ENCODE data around the gene PALD1. TPM values are rescaled to one million over a fixed set of nuclear protein-coding genes. Genes with fewer than 3 reads are reported as not detected.
A peak's percentile ranks its signal among the peaks of the same experiment; 100 is the strongest.

PALD1 gene
- total RNA-seq, 4 donors from 2014 or later = 1.4 to 5.2 (median 4.0) TPM

DNA sequence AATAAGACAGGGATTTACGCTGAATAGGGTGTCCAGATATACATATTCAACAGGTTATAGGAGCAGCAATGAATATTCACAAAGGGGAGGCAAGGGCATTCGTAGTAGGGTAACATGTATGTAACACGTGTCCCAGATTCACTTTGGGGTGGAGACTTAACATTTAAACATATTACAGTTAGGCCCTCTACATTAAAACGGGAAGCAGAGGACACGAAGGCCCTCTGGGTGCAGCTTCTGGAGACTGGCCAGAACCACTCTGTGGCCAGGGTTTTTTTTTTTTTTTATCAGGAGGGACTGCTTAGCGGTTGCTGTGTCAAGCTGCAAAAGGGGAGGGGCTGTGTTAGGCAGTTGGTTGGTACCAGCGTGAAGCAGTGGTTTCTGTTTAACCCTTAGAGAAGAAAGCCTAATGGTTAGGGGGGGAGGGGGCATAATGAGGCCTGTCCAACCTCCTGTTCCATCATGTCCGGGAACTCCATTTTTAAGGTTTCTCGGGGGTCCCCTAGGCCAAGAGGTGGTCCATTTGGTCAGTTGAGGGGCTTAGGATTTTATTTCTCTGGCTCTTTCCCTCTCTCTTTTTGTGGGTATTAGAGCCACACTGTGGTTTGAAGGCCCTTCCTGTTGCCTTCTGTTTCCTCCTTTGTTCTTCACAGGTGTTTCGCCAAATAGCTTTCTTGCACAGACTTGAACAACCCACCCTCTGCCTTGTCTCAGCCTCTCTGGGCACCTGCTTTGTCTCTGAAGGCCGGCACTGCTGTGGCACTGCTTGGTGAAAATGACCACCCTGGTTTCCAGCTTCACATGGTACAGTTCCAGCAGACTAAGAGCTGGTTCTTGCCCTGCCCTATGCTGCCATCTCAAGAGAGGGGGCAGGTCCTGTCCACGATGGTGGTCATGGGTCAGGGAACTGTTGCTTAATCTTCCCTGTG is 97.6 kb downstream of the PALD1 start:
- peak; percentile 66 for DNase-seq
- intact Hi-C loops (cut with DNase I; ENCODE audit: low total_unique reads) = no loop called here
- no peak overlapping the region for H3K4me3 ChIP-seq
- no peaks in the 10 kb centered on the region for H3K36me3 ChIP-seq
- no peak for TF ChIP-seq CTCF (IDR thresholded peaks at IDR 0.05)
- no peak for TF ChIP-seq EP300 (IDR thresholded peaks at IDR 0.05; ENCODE audit: low read depth)
- TF ChIP-seq POLR2AphosphoS5 (IDR thresholded peaks at IDR 0.05) = no peak
- no peak for TF ChIP-seq POLR2A (IDR thresholded peaks at IDR 0.05)
- H3K4me1 ChIP-seq = peaks cover 11 to 20% (median 14%) of the 10 kb centered on the region in 4 donors
- H3K27me3 ChIP-seq = no peaks in the 10 kb centered on the region
- no peaks in the 10 kb centered on the region for H3K9me3 ChIP-seq
- peak overlapping the region in 3 of 4 donors; percentile 23 to 58 (median 40) for H3K27ac ChIP-seq
- in situ Hi-C loops (cut with MboI; ENCODE audit: low pct_ligation_motif_present in 1 of 4, low pct_unique_long_range_greater_than_20kb in 1 of 4, low sequenced_read_pairs in 3 of 4) = no loop called here
- WGBS, 2 donors (ENCODE audit: low coverage in 1 of 2) = 28 to 33% methylated on average over 5 to 12 of the region's 12 CpGs

- H3K27ac ChIP-seq = peak overlapping the region in 3 of 4 donors; percentile 23 to 58 (median 40)
- no peak for DNase-seq
- H3K4me1 ChIP-seq = peaks cover 11 to 20% (median 14%) of the 10 kb centered on the region in 4 donors
- intact Hi-C loops (cut with DNase I; ENCODE audit: low total_unique reads) = no loop called here
- no peak overlapping the region for H3K4me3 ChIP-seq
- in situ Hi-C loops (cut with MboI; ENCODE audit: low pct_ligation_motif_present in 1 of 4, low pct_unique_long_range_greater_than_20kb in 1 of 4, low sequenced_read_pairs in 3 of 4) = no loop called here
- TF ChIP-seq POLR2A (IDR thresholded peaks at IDR 0.05) = no peak
- no peak for TF ChIP-seq EP300 (IDR thresholded peaks at IDR 0.05; ENCODE audit: low read depth)
- TF ChIP-seq CTCF (IDR thresholded peaks at IDR 0.05) = no peak
- TF ChIP-seq POLR2AphosphoS5 (IDR thresholded peaks at IDR 0.05) = no peak
- no peaks in the 10 kb centered on the region for H3K9me3 ChIP-seq
- 60 to 79% methylated on average over 2 of the region's 2 CpGs for WGBS, 2 donors (ENCODE audit: low coverage in 1 of 2)
- no peaks in the 10 kb centered on the region for H3K36me3 ChIP-seq
- no peaks in the 10 kb centered on the region for H3K27me3 ChIP-seq
Observed at GRCh38 chr10:70576803-70577517, 98.4 kb downstream of the PALD1 start.

DNA sequence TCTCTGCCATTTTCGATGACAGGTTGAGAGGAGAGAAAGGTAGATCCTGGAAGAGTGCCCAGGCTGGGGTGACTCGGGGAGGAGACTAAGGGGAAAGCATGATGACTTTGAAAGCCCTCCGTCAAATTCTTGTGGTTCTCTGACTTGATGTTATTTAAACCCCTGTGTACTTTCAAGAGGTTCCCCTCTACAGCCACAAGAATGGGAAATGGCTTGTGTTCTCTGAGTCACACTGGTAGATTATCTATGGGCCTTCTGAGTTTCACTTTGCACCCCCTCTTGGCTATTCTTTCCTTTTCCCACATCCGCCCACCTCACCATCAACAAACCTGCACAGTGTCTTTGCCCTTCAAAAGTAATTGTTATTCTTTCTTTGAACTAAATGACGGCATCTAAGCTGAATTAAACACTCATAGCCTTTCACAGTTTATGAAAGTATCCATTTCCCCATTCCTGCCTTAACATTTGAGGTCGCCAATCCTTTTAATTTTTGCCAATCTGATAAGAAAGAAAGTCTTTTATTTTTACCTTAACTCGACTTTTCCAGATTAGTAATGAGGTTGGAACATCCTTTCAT is 99.9 kb downstream of the PALD1 start:
- Histone ChIP-seq H3K4me3 (no peak overlapping the region), H3K36me3 (no peaks in the 10 kb centered on the region), H3K9me3 (no peaks in the 10 kb centered on the region), H3K27me3 (no peaks in the 10 kb centered on the region), H3K27ac (peak overlapping the region in 1 of 4 donors; percentile 10), H3K4me1 (peaks cover 11 to 20% (median 14%) of the 10 kb centered on the region in 4 donors)
- in situ Hi-C loops (cut with MboI; ENCODE audit: low pct_ligation_motif_present in 1 of 4, low pct_unique_long_range_greater_than_20kb in 1 of 4, low sequenced_read_pairs in 3 of 4) (no loop called here), intact Hi-C loops (cut with DNase I; ENCODE audit: low total_unique reads) (no loop called here)
- WGBS, 2 donors (ENCODE audit: low coverage in 1 of 2) = 56 to 79% methylated on average over 7 of the region's 7 CpGs
- TF ChIP-seq POLR2A (IDR thresholded peaks at IDR 0.05) = no peak
- no peak for TF ChIP-seq EP300 (IDR thresholded peaks at IDR 0.05; ENCODE audit: low read depth)
- no peak for TF ChIP-seq POLR2AphosphoS5 (IDR thresholded peaks at IDR 0.05)
- no peak for TF ChIP-seq CTCF (IDR thresholded peaks at IDR 0.05)
- DNase-seq = peak; percentile 53
